Esophagus muscularis mucosa (tissue), 3 donors: ENCODE results near the gene PPP2R5D.

Experiments used
- POLR2A ChIP-seq: fragments of 450-650 bp; IDR thresholded peaks from one replicate; pipeline ENCODE4 v1.6.1; 2017; ENCODE audit warnings: antibody characterized with exemption, moderate library complexity, mild to moderate bottlenecking, low read depth
- POLR2AphosphoS5 ChIP-seq, 2 donors: sonication (generic); formaldehyde crosslinking; IDR thresholded peaks; one replicate each; pipeline ENCODE4 v1.6.1; 2017; ENCODE audit warnings: antibody characterized with exemption in 2 of 2
- TF ChIP-seq, protein P1 (sequence below), 3 experiments: fragments of 200-600 bp in 2 of 3; fragments of 450-650 bp in 1 of 3; sonication (generic) in 2 of 3; IDR thresholded peaks; one replicate each; pipeline ENCODE4 v1.5.1; 2017 to 2019; ENCODE audit warnings: antibody characterized with exemption in 3 of 3, mild to moderate bottlenecking in 2 of 3, moderate library complexity in 1 of 3

DNA sequence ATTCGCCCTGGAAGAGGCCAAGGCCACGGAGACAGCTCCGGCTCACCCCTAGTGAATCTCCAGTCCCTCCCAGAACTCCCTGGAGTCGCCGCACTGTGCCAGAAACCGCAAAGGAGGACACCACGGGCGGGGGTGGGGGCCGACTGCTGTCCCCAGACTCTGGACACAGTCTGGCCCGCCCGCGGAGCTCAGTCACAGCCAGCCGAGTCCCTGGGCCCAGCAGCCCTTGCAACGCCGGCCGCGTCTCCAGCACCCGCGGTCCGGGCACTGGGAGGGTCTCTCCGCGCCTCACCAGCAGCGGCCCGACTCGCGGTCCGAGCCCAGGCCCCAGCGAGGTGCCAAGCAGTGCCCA is 5.9 kb upstream of the PPP2R5D start:
- TF ChIP-seq POLR2AphosphoS5 (IDR thresholded peaks at IDR 0.05) (no peak), POLR2A (no peak)
- TF ChIP-seq, protein P1, sequence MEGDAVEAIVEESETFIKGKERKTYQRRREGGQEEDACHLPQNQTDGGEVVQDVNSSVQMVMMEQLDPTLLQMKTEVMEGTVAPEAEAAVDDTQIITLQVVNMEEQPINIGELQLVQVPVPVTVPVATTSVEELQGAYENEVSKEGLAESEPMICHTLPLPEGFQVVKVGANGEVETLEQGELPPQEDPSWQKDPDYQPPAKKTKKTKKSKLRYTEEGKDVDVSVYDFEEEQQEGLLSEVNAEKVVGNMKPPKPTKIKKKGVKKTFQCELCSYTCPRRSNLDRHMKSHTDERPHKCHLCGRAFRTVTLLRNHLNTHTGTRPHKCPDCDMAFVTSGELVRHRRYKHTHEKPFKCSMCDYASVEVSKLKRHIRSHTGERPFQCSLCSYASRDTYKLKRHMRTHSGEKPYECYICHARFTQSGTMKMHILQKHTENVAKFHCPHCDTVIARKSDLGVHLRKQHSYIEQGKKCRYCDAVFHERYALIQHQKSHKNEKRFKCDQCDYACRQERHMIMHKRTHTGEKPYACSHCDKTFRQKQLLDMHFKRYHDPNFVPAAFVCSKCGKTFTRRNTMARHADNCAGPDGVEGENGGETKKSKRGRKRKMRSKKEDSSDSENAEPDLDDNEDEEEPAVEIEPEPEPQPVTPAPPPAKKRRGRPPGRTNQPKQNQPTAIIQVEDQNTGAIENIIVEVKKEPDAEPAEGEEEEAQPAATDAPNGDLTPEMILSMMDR (IDR thresholded peaks at IDR 0.05): no peak
